HCT116 (cell line): ENCODE results near the gene HLA-DOA. TPM values are rescaled to one million over a fixed set of nuclear protein-coding genes. Genes with fewer than 3 reads are reported as not detected.

ENCODE experiments used
- ATAC-seq: fragments of 200-7000 bp; cut with Tn5 transposase; 2 replicates; pipeline ENCODE4 v1.9.1; 2020; ENCODE audit warnings: mild to moderate bottlenecking, moderate library complexity
- BruUV-seq: library from RNA; stranded (reverse); fragments of 400-500 nt; replicated peaks from 2 replicates; lab custom pipeline; 2021; lab: Mats Ljungman, UMichigan
- CTCF ChIA-PET: fragments of 300-600 bp; sonication (Branson Sonifier 250); formaldehyde crosslinking; loops from one replicate; lab custom pipeline; 2021; ENCODE audit warnings: antibody characterized with exemption; lab: Charles Lee
- POLR2A ChIA-PET: fragments of 300-600, 350-600 bp; sonication (Branson Sonifier 250); formaldehyde crosslinking; loops from one replicate; lab custom pipeline; 2021; ENCODE audit warnings: antibody characterized with exemption; lab: Charles Lee
- RAD21 ChIA-PET, 2 experiments: fragments of 300-600 bp; sonication (Branson Sonifier 250); formaldehyde crosslinking; loops; one replicate each; lab custom pipeline; 2023; ENCODE audit warnings: low total read pairs in 2 of 2; ENCODE audit not compliant: uncharacterized antibody in 2 of 2, unreplicated experiment in 2 of 2, low non-redundant PET in 1 of 2; lab: Charles Lee
- DNase-seq: peaks from one replicate; pipeline ENCODE4 v3.0.0-alpha.2; 2010; ENCODE audit warnings: low read depth, low spot score
- H2AFZ ChIP-seq: fragments of 200-600 bp; shearing (Covaris generic), sonication (generic); 2 replicates; pipeline ENCODE4 v1.6.1; 2017; ENCODE audit warnings: low read depth, mixed run types, mixed read lengths, antibody characterized with exemption, low read length; ENCODE audit not compliant: poor library complexity, severe bottlenecking
- H3K27ac ChIP-seq: 2 replicates; pipeline ENCODE4 v1.5.1; 2012; ENCODE audit warnings: low read depth, low read length
- H3K27me3 ChIP-seq: fragments of 200-600 bp; sonication (generic); 2 replicates; pipeline ENCODE4 v1.6.1; 2016; ENCODE audit warnings: mixed run types, low read length, mixed read lengths; ENCODE audit not compliant: insufficient read depth
- H3K36me3 ChIP-seq, 2 experiments: fragments of 200-500 bp in 1 of 2; fragments of 200-600 bp in 1 of 2; sonication (Bioruptor generic) in 1 of 2; sonication (generic) in 1 of 2; 2 replicates each; pipeline versions ENCODE4 v1.5.1 to v1.6.1; 2014 to 2016; ENCODE audit warnings: low read length in 2 of 2, inconsistent platforms in 1 of 2, mixed read lengths in 1 of 2, mixed run types in 1 of 2; ENCODE audit not compliant: insufficient read depth in 2 of 2, control insufficient read depth in 1 of 2
- H3K4me1 ChIP-seq, 2 experiments: fragments of 200-600 bp in 1 of 2; sonication (generic) in 1 of 2; 2 replicates each; pipeline versions ENCODE4 v1.5.1 to v1.6.1; 2012 to 2017; ENCODE audit warnings: low read length in 2 of 2, inconsistent platforms in 1 of 2, mild to moderate bottlenecking in 1 of 2, mixed read lengths in 1 of 2, mixed run types in 1 of 2, moderate library complexity in 1 of 2; ENCODE audit not compliant: insufficient read depth in 2 of 2, control insufficient read depth in 1 of 2
- H3K4me2 ChIP-seq: fragments of 200-600 bp; sonication (generic); 2 replicates; pipeline ENCODE4 v1.6.1; 2017; ENCODE audit warnings: mixed run types, low read length, mixed read lengths
- H3K4me3 ChIP-seq, 2 experiments: fragments of 200-600 bp in 1 of 2; sonication (generic) in 1 of 2; replicated peaks in 1 of 2; 2 replicates each; pipeline ENCODE4 v1.5.1; 2011 to 2016; ENCODE audit warnings: low read length in 2 of 2, control low read depth in 1 of 2, low read depth in 1 of 2, mild to moderate bottlenecking in 1 of 2, mixed read lengths in 1 of 2, mixed run types in 1 of 2
- H3K79me2 ChIP-seq: fragments of 200-600 bp; sonication (generic); 2 replicates; pipeline ENCODE4 v1.6.1; 2017; ENCODE audit warnings: mild to moderate bottlenecking, mixed run types, low read length, moderate library complexity, mixed read lengths; ENCODE audit not compliant: insufficient read depth
- H3K9ac ChIP-seq: fragments of 200-600 bp; sonication (generic); 2 replicates; pipeline ENCODE4 v1.6.1; 2016; ENCODE audit warnings: low read length, mixed read lengths
- H3K9me2 ChIP-seq: fragments of 200-600 bp; sonication (generic), shearing (Covaris generic); 2 replicates; pipeline ENCODE4 v1.6.1; 2017; ENCODE audit warnings: mixed run types, mild to moderate bottlenecking, moderate library complexity; ENCODE audit not compliant: insufficient read depth
- H3K9me3 ChIP-seq, 2 experiments: fragments of 200-500 bp in 1 of 2; fragments of 200-600 bp in 1 of 2; sonication (Bioruptor generic) in 1 of 2; sonication (generic) in 1 of 2; 2 replicates each; pipeline ENCODE4 v1.6.1; 2014 to 2017; ENCODE audit warnings: low read length in 2 of 2, mixed read lengths in 2 of 2, inconsistent platforms in 1 of 2, low read depth in 1 of 2, mild to moderate bottlenecking in 1 of 2, mixed run types in 1 of 2, moderate library complexity in 1 of 2; ENCODE audit not compliant: control insufficient read depth in 1 of 2, insufficient read depth in 1 of 2
- H4K20me1 ChIP-seq: fragments of 200-600 bp; sonication (generic), shearing (Covaris generic); 2 replicates; pipeline ENCODE4 v1.6.1; 2017; ENCODE audit warnings: mixed run types, mild to moderate bottlenecking, moderate library complexity; ENCODE audit not compliant: insufficient read depth
- ATF3 ChIP-seq: IDR thresholded peaks from 2 replicates; pipeline ENCODE4 v1.6.1; 2012
- CBX3 ChIP-seq: IDR thresholded peaks from 2 replicates; pipeline ENCODE4 v1.6.1; 2012; ENCODE audit warnings: low read depth
- CEBPB ChIP-seq: IDR thresholded peaks from 2 replicates; pipeline ENCODE4 v1.6.1; 2012; ENCODE audit warnings: low read depth
- CTCF ChIP-seq, 3 experiments: fragments of 200-600 bp in 1 of 3; sonication (generic) in 1 of 3; IDR thresholded peaks in 2 of 3; conservative IDR thresholded peaks in 1 of 3; 2 replicates each; pipeline ENCODE4 v1.5.1; 2012 to 2017; ENCODE audit warnings: low read depth in 2 of 3, low read length in 2 of 3, antibody characterized with exemption in 1 of 3, borderline replicate concordance in 1 of 3, control low read depth in 1 of 3, mild to moderate bottlenecking in 1 of 3, mixed read lengths in 1 of 3, mixed run types in 1 of 3, moderate library complexity in 1 of 3; ENCODE audit not compliant: insufficient read depth in 1 of 3
- EGR1 ChIP-seq: IDR thresholded peaks from 2 replicates; pipeline ENCODE4 v1.6.1; 2012; ENCODE audit warnings: low read depth
- FOSL1 ChIP-seq: IDR thresholded peaks from 2 replicates; pipeline ENCODE4 v1.6.1; 2012; ENCODE audit warnings: low read depth
- MAX ChIP-seq: IDR thresholded peaks from 2 replicates; pipeline ENCODE4 v1.6.1; 2012
- POLR2AphosphoS5 ChIP-seq: IDR thresholded peaks from 2 replicates; pipeline ENCODE4 v1.6.1; 2011; ENCODE audit warnings: mild to moderate bottlenecking, low read depth, low read length, moderate library complexity
- REST ChIP-seq: IDR thresholded peaks from 2 replicates; pipeline ENCODE4 v1.6.1; 2012; ENCODE audit warnings: low read depth
- SIN3A ChIP-seq: IDR thresholded peaks from 2 replicates; pipeline ENCODE4 v1.6.1; 2012; ENCODE audit warnings: low read depth
- SP1 ChIP-seq: IDR thresholded peaks from 2 replicates; pipeline ENCODE4 v1.6.1; 2012; ENCODE audit warnings: low read depth
- TCF7L2 ChIP-seq: IDR thresholded peaks from 2 replicates; pipeline ENCODE4 v1.7.0; 2011; ENCODE audit warnings: borderline replicate concordance, inconsistent platforms; ENCODE audit not compliant: insufficient read depth, insufficient read length; ENCODE audit errors: extremely low read depth
- YY1 ChIP-seq: IDR thresholded peaks from 2 replicates; pipeline ENCODE4 v1.6.1; 2011; ENCODE audit warnings: low read length, low read depth, moderate library complexity, mild to moderate bottlenecking; ENCODE audit not compliant: insufficient replicate concordance; ENCODE audit errors: extremely low read depth
- ZBTB33 ChIP-seq: IDR thresholded peaks from 2 replicates; pipeline ENCODE4 v1.6.1; 2011; ENCODE audit warnings: mild to moderate bottlenecking, low read length, moderate library complexity; ENCODE audit not compliant: insufficient replicate concordance; ENCODE audit errors: extremely low read depth
- ZNF274 ChIP-seq: fragments of 200-500 bp; sonication (Bioruptor generic); IDR thresholded peaks from 2 replicates; pipeline ENCODE4 v1.6.1; 2014; ENCODE audit warnings: mild to moderate bottlenecking, low read depth, low read length, inconsistent platforms
- intact Hi-C: fragments of 100-400 bp; cut with micrococcal nuclease; formaldehyde crosslinking; loops from 2 replicates; pipeline ENCODE4 v1.10.0; 2022
- total RNA-seq: library from RNA; stranded (reverse); gene quantifications from one replicate; pipeline ENCODE4 v1.2.1, GENCODE V29; 2021; ENCODE audit not compliant: unreplicated experiment

The HLA-DOA gene
- total RNA-seq, 1 experiment from 2014 or later: 0.39 TPM

GRCh38 chr6:33029328-33030184 lies 20.2 kb upstream of the HLA-DOA start:
- ChIA-PET RAD21 (no interaction called here), CTCF (interaction anchor here (0.8 to 1.6 kb wide), 3 partner anchors 13 to 45 kb away, joined by 3 to 4 read pairs (median 4); no protein-coding TSS in a partner anchor), POLR2A (interaction anchor here (0.8 kb wide), 1 partner anchor 18 kb away, joined by 3 read pairs; no protein-coding TSS in a partner anchor)
- Histone ChIP-seq H4K20me1 (no peaks in the 10 kb centered on the region), H3K79me2 (no peaks in the 10 kb centered on the region), H3K4me3 (no peak overlapping the region), H3K27ac (no peak overlapping the region), H3K4me1 (no peaks in the 10 kb centered on the region), H3K9ac (no peak overlapping the region), H2AFZ (no peak overlapping the region), H3K9me2 (no peaks in the 10 kb centered on the region), H3K27me3 (peaks cover 22% of the 10 kb centered on the region), H3K4me2 (no peak overlapping the region), H3K9me3 (no peaks in the 10 kb centered on the region), H3K36me3 (no peaks in the 10 kb centered on the region)
- TF ChIP-seq REST (no peak), CEBPB (no peak), MAX (no peak), EGR1 (no peak), ZNF274 (no peak), YY1 (no peak), TCF7L2 (no peak), ATF3 (no peak), FOSL1 (no peak), CBX3 (no peak), ZBTB33 (no peak), POLR2AphosphoS5 (no peak), SP1 (no peak), SIN3A (no peak), CTCF (IDR thresholded peaks at IDR 0.05 in 2 of 3, conservative IDR thresholded peaks at IDR 0.05 in 1 of 3; ENCODE audit: borderline replicate concordance in 1 of 3, insufficient read depth in 1 of 3, low read depth in 2 of 3, low read length in 2 of 3) (no peak)
- DNase-seq: no peak
- BruUV-seq: no TSS peak
- intact Hi-C loops: no loop called here
- ATAC-seq: peak; percentile 32; the same call in 1 of the 2 replicates
